ENCODE data around the gene FRG2.
"Not testable (repeated sequence)": the region's sequence is repeated elsewhere in the genome, so short reads cannot be mapped to it uniquely, and the experiment has no call there.

DNA sequence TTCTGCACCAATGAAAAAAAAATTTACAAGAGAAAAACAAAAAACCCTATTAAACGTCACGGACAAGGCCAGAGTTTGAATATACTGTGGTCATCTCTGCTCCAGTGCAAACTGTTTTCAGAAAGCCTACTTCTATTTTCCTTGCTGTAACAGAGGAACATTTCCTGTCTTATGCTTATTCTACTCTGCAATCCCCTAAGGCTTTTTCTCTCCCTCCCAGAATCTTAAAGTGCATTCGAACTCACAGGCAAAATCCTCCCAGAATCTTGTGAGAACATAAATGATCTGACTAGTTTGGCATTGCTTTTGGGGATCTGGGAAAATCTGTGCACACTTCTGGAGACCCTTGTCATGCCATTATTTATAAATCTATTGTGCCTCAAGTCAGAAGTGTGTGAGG lies 37.7 kb upstream of the FRG2 start:
- TF ChIP-seq, protein P1, sequence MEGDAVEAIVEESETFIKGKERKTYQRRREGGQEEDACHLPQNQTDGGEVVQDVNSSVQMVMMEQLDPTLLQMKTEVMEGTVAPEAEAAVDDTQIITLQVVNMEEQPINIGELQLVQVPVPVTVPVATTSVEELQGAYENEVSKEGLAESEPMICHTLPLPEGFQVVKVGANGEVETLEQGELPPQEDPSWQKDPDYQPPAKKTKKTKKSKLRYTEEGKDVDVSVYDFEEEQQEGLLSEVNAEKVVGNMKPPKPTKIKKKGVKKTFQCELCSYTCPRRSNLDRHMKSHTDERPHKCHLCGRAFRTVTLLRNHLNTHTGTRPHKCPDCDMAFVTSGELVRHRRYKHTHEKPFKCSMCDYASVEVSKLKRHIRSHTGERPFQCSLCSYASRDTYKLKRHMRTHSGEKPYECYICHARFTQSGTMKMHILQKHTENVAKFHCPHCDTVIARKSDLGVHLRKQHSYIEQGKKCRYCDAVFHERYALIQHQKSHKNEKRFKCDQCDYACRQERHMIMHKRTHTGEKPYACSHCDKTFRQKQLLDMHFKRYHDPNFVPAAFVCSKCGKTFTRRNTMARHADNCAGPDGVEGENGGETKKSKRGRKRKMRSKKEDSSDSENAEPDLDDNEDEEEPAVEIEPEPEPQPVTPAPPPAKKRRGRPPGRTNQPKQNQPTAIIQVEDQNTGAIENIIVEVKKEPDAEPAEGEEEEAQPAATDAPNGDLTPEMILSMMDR (IDR thresholded peaks at IDR 0.05; ENCODE audit: poor library complexity): not testable (repeated sequence)
- not testable (repeated sequence) for TF ChIP-seq EZH2 (IDR thresholded peaks at IDR 0.05; ENCODE audit: borderline replicate concordance)
